Glomerular endothelial cell (primary cell): Measurements from ENCODE around the gene CDKL5. TPM values are rescaled to one million over a fixed set of nuclear protein-coding genes. Genes with fewer than 3 reads are reported as not detected.

Experiments
- DNase-seq: peaks from one replicate; pipeline ENCODE4 v3.0.0-alpha.2; 2011; ENCODE audit warnings: low read depth, low spot score; ENCODE audit errors: extremely low read depth
- total RNA-seq: library from RNA; depleted of rRNA; stranded (reverse); fragments of >200 nt; gene quantifications from 2 replicates; pipeline ENCODE4 v1.2.3, GENCODE V29; 2015

Gene CDKL5
- total RNA-seq, 1 donor from 2014 or later = 5.4 TPM

GRCh38 chrX:18687856-18688495 is 262.6 kb downstream of the CDKL5 start:
- no peak for DNase-seq

GRCh38 chrX:18691431-18691830 is 266.0 kb downstream of the CDKL5 start:
- no peak for DNase-seq

GRCh38 chrX:18692541-18692940 is 267.1 kb downstream of the CDKL5 start:
- DNase-seq = no peak

- no peak for DNase-seq
Measured at GRCh38 chrX:18696653-18697052, 271.2 kb downstream of the CDKL5 start.

- no peak for DNase-seq
Measured at GRCh38 chrX:18698737-18699650, 273.6 kb downstream of the CDKL5 start.

- DNase-seq = peak; percentile 39
Measured at GRCh38 chrX:18701621-18702361, 276.4 kb downstream of the CDKL5 start.

- no peak for DNase-seq
Measured at GRCh38 chrX:18702362-18703195, 277.2 kb downstream of the CDKL5 start.

Other genes starting within 250 kb of the CDKL5 start
- not detected in 2 replicates for gene BEND2, start 204.7 kb upstream of the CDKL5 start, total RNA-seq
- gene SCML2, start 70.9 kb upstream of the CDKL5 start, total RNA-seq = 0.58 and 1.5 TPM in 2 replicates
- not detected in 2 replicates for gene RS1, start 246.5 kb downstream of the CDKL5 start, total RNA-seq